ENCODE results near the gene KCNAB1.
"Not testable (repeated sequence)": the region's sequence is repeated elsewhere in the genome, so short reads cannot be mapped to it uniquely, and the experiment has no call there.

KCNAB1 gene

GRCh38 chr3:156273111-156273694 lies 152.8 kb downstream of the KCNAB1 start:
- DNase-seq (ENCODE audit: low spot score), result no peak

- DNase-seq (ENCODE audit: low spot score), result no peak
These were observed 154.4 kb downstream of the KCNAB1 start for GRCh38 chr3:156274791-156275190.

DNA sequence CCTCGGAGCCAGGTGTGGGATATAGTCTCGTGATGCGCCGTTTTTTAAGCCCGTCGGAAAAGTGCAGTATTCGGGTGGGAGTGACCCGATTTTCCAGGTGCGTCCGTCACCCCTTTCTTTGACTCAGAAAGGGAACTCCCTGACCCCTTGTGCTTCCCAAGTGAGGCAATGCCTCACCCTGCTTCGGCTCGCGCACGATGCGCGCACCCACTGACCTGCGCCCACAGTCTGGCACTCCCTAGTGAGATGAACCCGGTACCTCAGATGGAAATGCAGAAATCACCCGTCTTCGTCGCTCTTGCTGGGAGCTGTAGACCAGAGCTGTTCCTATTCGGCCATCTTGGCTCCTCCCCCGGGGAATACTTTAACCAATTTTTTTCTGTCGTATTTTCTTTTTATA lies 164.3 kb downstream of the KCNAB1 start:
- not testable (repeated sequence) for DNase-seq (ENCODE audit: low spot score)

DNA sequence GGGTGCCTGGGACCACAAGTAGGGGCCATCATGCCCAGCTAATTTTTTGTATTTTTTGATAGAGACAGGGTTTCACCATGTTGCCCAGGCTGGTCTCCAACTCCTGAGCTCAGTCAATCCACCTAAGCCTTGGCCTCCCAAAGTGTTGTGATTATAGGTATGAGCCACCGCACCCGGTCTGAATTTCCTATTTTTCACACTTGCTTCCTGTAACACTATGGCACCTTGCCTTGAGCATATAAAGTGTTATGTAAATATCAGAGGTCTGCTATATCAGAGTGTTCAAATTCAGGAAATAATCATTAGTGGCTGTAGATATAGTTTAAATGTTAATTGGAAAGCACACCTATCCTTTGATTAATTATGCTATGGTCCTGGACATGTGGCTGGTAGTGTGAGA lies 165.2 kb downstream of the KCNAB1 start:
- DNase-seq (ENCODE audit: low spot score), result no peak

- DNase-seq (ENCODE audit: low spot score), result no peak
These were observed 170.5 kb downstream of the KCNAB1 start for GRCh38 chr3:156290924-156291271.

DNA sequence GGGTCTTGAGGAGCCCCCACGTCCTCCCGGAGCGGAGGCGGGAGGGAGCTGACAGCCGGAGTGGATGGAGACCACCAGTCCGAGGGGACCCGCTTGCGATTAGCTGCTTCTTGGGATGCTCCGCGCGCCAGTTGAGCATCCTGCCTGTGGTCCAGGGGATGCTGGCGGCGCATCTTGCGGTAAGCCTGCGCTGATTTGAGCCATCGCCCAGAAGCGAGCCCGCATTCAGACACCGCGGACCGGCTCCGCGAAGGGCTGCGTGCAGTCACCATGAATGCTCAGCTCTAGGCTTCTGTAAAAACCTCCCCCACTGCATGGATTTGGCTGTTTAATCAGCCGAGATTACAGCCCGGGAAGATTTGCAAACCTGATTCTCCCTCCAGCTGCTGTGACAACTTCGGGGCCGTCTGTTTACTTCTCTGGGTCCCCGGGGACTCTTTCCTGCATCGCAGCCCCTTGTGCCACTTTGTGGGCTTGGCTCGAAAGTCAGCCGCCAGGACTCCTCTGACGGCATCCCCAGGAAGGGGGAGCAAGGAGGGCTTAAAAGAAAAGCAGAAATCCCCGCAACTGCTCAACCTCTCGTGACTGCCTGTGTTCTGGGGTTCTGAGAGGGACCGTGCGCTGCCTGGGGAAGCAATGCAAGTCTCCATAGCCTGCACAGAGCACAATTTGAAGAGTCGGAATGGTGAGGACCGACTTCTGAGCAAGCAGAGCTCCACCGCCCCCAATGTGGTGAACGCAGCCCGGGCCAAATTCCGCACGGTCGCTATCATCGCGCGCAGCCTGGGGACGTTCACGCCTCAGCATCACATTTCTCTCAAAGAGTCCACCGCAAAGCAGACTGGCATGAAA lies 171.1 kb downstream of the KCNAB1 start:
- DNase-seq (ENCODE audit: low spot score), result peak; percentile 12

GRCh38 chr3:156293566-156293965 lies 173.2 kb downstream of the KCNAB1 start:
- no peak for DNase-seq (ENCODE audit: low spot score)

- DNase-seq (ENCODE audit: low spot score), result no peak
These were observed 177.2 kb downstream of the KCNAB1 start for GRCh38 chr3:156297582-156297981.

- DNase-seq (ENCODE audit: low spot score), result no peak
These were observed 177.6 kb downstream of the KCNAB1 start for GRCh38 chr3:156298014-156298413.

DNA sequence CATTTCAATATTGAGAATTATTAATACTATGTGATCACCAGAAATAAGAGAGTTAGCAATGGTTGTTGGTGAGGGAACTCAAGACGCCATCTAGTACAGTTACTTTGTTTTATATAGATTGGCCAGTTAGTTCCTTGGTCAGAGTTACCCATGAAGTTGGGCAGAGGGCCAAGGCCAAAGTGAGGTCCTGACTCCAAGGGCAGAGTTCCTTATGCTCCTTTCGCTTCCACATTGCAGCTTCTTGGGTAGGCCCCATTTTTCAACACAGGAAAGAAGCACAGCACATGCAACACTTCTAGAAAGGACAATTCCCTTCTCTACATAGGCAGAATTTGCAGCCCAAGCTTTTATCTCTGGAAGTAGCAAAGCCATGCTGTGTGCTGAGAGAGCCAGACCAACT lies 178.6 kb downstream of the KCNAB1 start:
- DNase-seq (ENCODE audit: low spot score), result no peak

GRCh38 chr3:156299569-156299968 lies 179.2 kb downstream of the KCNAB1 start:
- no peak for DNase-seq (ENCODE audit: low spot score)

- DNase-seq (ENCODE audit: low spot score), result no peak
These were observed 180.0 kb downstream of the KCNAB1 start for GRCh38 chr3:156300371-156300770.

DNA sequence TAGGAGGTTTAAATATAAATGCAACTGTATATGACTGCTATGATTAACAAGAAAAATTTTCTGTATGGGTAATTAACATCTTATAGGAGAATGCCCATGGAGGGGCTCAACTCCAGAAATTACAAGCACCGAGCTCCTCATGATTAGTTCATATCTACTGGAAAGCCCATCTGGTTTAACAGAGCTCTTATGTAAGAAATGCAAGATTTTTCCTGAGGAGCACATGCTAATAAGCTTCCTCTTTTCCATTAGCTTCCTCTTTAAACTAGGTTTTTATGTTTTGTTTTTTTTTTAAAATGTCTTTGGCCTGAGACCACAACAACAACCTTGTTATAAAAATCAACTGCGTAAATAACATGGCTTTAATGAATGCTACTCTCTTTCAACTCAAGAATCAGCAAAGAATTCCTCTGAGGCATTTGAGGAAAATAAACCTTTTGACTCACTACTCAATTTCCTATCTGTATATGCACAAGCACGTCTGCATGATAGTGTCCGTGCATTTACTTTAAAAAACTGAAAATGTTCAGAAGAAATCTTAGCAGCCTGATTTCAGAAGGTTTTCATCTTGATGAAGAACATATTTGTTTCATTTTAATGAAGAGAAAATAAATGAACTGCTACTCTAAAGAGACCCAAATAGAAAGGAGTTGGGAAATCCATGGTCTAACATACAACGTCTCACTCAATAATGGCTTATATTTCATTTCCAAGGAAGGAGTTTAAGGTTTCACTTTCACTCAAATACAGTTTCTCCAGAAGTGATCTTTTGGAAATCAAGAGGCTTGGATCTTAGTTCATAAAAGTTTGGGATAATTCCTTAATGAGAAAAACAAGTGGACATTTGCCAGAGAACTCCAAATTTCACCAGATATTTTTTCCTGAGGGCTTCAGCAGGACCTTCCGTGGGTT lies 180.8 kb downstream of the KCNAB1 start:
- no peak for DNase-seq (ENCODE audit: low spot score)

DNA sequence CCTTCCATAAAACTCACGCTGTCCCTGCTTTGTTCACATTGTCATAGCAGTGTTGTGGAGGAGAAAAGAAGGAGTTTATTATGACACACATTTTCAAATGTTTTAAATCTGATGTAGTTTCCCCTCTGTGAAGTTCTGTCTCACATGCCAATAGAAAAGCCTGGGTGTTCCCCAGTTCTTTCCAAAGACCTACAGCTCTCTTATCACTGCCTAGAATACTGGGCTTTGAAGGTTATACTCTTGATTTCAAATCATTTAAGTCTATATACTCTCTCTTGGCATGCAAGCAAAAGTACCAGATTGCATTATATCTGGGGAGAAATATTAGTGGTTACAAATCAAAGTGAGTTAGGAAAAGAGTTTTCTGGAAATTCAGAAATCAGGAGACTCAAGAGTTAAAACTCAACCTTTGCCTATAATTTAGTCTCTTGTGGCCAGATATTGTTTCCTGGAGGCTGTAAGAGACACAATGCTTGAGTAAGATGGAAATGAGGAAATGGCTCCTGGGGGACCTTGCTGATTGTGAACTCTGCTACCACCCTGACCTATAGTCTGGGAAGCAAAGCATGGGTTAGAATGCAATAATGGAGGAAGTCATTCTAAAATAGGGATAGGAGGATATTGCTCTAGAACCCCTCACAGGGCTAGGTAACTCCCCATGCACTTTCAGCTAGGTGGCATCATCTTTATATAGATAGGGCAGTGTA lies 182.8 kb downstream of the KCNAB1 start:
- no peak for DNase-seq (ENCODE audit: low spot score)

- DNase-seq (ENCODE audit: low spot score), result peak; percentile 46
These were observed 184.0 kb downstream of the KCNAB1 start for GRCh38 chr3:156304406-156304805.

GRCh38 chr3:156305672-156306071 lies 185.3 kb downstream of the KCNAB1 start:
- no peak for DNase-seq (ENCODE audit: low spot score)

GRCh38 chr3:156307704-156308103 lies 187.3 kb downstream of the KCNAB1 start:
- DNase-seq (ENCODE audit: low spot score), result peak; percentile 46

GRCh38 chr3:156311431-156311830 lies 191.1 kb downstream of the KCNAB1 start:
- DNase-seq (ENCODE audit: low spot score), result no peak

DNA sequence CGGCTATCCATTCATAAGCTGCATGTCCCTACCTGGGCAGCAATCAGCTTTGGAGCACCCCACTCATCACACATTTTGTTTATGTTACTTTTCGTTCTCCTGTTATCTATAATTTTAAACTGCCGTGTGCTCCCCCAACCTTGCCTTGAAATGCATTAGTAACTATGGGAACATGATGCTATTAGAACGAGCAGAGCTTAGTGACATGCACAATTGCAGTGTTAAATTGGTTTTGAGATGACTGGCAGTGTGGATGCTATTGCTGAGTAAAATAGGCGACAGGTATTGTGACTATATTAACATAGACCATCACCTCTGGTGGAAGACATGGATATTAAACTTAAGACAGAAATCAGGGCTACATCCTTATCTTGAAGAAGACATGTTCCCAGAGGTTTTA lies 191.6 kb downstream of the KCNAB1 start:
- DNase-seq (ENCODE audit: low spot score), result no peak

DNA sequence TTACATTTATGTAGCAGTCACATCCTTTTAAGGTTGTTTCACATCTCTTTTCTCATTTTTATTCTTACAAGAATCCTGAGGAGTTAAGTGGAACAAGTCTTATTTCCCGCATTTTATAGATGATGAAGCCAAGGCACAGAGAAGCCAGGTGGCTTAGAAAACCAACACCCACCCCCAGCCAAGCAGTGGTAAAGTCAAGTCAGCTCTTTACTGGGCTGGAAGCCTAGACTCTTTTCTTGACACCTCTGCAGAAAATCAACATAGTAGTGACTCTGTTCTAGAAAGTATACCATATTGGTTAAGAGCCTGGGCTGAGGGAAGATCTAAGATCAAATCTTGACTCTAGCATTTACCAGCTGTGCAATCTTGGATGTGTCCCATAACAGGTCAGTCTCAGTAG lies 195.7 kb downstream of the KCNAB1 start:
- DNase-seq (ENCODE audit: low spot score), result no peak

GRCh38 chr3:156317462-156318074 lies 197.2 kb downstream of the KCNAB1 start:
- DNase-seq (ENCODE audit: low spot score), result no peak

GRCh38 chr3:156321945-156322344 lies 201.6 kb downstream of the KCNAB1 start:
- DNase-seq (ENCODE audit: low spot score), result no peak
